IMR-90 (cell line): Measurements from ENCODE around the gene FAM20C. TPM values are rescaled to one million over a fixed set of nuclear protein-coding genes. Genes with fewer than 3 reads are reported as not detected.
A peak's percentile ranks its signal among the peaks of the same experiment; 100 is the strongest.

Source experiments
- ATAC-seq: fragments of 200-7000 bp; cut with Tn5 transposase; 2 replicates; pipeline ENCODE4 v1.9.1; 2020; ENCODE audit warnings: low read depth, mild to moderate bottlenecking, moderate library complexity
- BruUV-seq: library from RNA; stranded (reverse); fragments of 400-500 nt; replicated peaks from 2 replicates; lab custom pipeline; 2021; lab: Mats Ljungman, UMichigan
- CTCF ChIA-PET: fragments of 300-600 bp; formaldehyde crosslinking; extraction: SDS; loops from one replicate; lab custom pipeline; 2021; ENCODE audit warnings: antibody characterized with exemption; lab: Yijun Ruan, JAX
- POLR2A ChIA-PET: fragments of 300-600 bp; sonication (Branson Sonifier 250); formaldehyde crosslinking; loops from one replicate; lab custom pipeline; 2022; ENCODE audit warnings: antibody characterized with exemption; ENCODE audit not compliant: unreplicated experiment; lab: Charles Lee
- DNase-seq: peaks from one replicate; pipeline ENCODE4 v3.0.0; 2013
- H2AFZ ChIP-seq: replicated peaks from 2 replicates; pipeline ENCODE3; 2013; ENCODE audit warnings: low read length, mild to moderate bottlenecking; ENCODE audit not compliant: poor library complexity
- H2AK5ac ChIP-seq: 2 replicates; pipeline ENCODE4 v1.6.1; 2013; ENCODE audit warnings: low read depth, low read length, inconsistent platforms
- H2AK9ac ChIP-seq: replicated peaks from 2 replicates; pipeline ENCODE3; 2013; ENCODE audit warnings: mild to moderate bottlenecking, low read depth, low read length, moderate library complexity; ENCODE audit not compliant: poor library complexity
- H2BK120ac ChIP-seq: 2 replicates; pipeline ENCODE4 v1.6.1; 2013; ENCODE audit warnings: low read depth, low read length, inconsistent platforms
- H2BK15ac ChIP-seq: 3 replicates; pipeline ENCODE4 v1.6.1; 2013; ENCODE audit warnings: low read depth, low read length, inconsistent platforms
- H2BK20ac ChIP-seq: 2 replicates; pipeline ENCODE4 v1.6.1; 2013; ENCODE audit warnings: low read depth, mild to moderate bottlenecking, inconsistent platforms, low read length, moderate library complexity
- H2BK5ac ChIP-seq: 2 replicates; pipeline ENCODE4 v1.6.1; 2013; ENCODE audit warnings: mild to moderate bottlenecking, low read depth, low read length, inconsistent platforms; ENCODE audit not compliant: poor library complexity, severe bottlenecking
- H3K14ac ChIP-seq: replicated peaks from 2 replicates; pipeline ENCODE4 v1.6.1; 2013; ENCODE audit warnings: low read depth, low read length, inconsistent platforms
- H3K18ac ChIP-seq: 2 replicates; pipeline ENCODE4 v1.6.1; 2013; ENCODE audit warnings: low read depth, low read length, control low read depth
- H3K23ac ChIP-seq: 2 replicates; pipeline ENCODE4 v1.6.1; 2013; ENCODE audit warnings: low read depth, low read length, inconsistent platforms
- H3K27ac ChIP-seq: 2 replicates; pipeline ENCODE4 v1.5.1; 2013; ENCODE audit warnings: mild to moderate bottlenecking, control low read depth, low read length; ENCODE audit not compliant: insufficient read depth
- H3K27me3 ChIP-seq: 2 replicates; pipeline ENCODE4 v1.6.1; 2013; ENCODE audit warnings: low read length; ENCODE audit not compliant: control insufficient read depth, insufficient read depth
- H3K36me3 ChIP-seq: 2 replicates; pipeline ENCODE4 v1.6.1; 2013; ENCODE audit warnings: low read length, mixed read lengths; ENCODE audit not compliant: control insufficient read depth, insufficient read depth
- H3K4ac ChIP-seq: 2 replicates; pipeline ENCODE4 v1.6.1; 2013; ENCODE audit warnings: low read depth, low read length, inconsistent platforms
- H3K4me1 ChIP-seq: 2 replicates; pipeline ENCODE4 v1.6.1; 2013; ENCODE audit warnings: low read length, mixed read lengths; ENCODE audit not compliant: control insufficient read depth, insufficient read depth
- H3K4me2 ChIP-seq: 2 replicates; pipeline ENCODE4 v1.6.1; 2013; ENCODE audit warnings: low read depth, mild to moderate bottlenecking, control low read depth, low read length, moderate library complexity
- H3K4me3 ChIP-seq: 2 replicates; pipeline ENCODE4 v1.5.1; 2013; ENCODE audit warnings: low read depth, mild to moderate bottlenecking, control low read depth, low read length, moderate library complexity; ENCODE audit not compliant: insufficient read depth
- H3K56ac ChIP-seq: 2 replicates; pipeline ENCODE4 v1.6.1; 2013; ENCODE audit warnings: low read length, inconsistent platforms; ENCODE audit not compliant: insufficient read depth; ENCODE audit errors: extremely low read depth
- H3K79me1 ChIP-seq, 2 experiments: 2 replicates each; pipeline ENCODE4 v1.6.1; 2013; ENCODE audit warnings: low read length in 2 of 2, inconsistent platforms in 1 of 2, low read depth in 1 of 2
- H3K9ac ChIP-seq: 2 replicates; pipeline ENCODE4 v1.6.1; 2013; ENCODE audit warnings: low read depth, low read length, control low read depth
- H3K9me1 ChIP-seq: 2 replicates; pipeline ENCODE4 v1.6.1; 2013; ENCODE audit warnings: low read length, inconsistent platforms; ENCODE audit not compliant: insufficient read depth
- H3K9me3 ChIP-seq: 2 replicates; pipeline ENCODE4 v1.6.1; 2013; ENCODE audit warnings: low read length; ENCODE audit not compliant: control insufficient read depth, insufficient read depth
- H4K20me1 ChIP-seq: 2 replicates; pipeline ENCODE4 v1.6.1; 2013; ENCODE audit warnings: low read length, inconsistent platforms; ENCODE audit not compliant: insufficient read depth
- H4K5ac ChIP-seq: 2 replicates; pipeline ENCODE4 v1.6.1; 2013; ENCODE audit warnings: mild to moderate bottlenecking, low read depth, low read length, control low read depth
- H4K8ac ChIP-seq, 2 experiments: 2 replicates each; pipeline ENCODE4 v1.6.1; 2013; ENCODE audit warnings: low read depth in 2 of 2, low read length in 2 of 2, control low read depth in 1 of 2, inconsistent platforms in 1 of 2
- H4K91ac ChIP-seq: 2 replicates; pipeline ENCODE4 v1.6.1; 2013; ENCODE audit warnings: low read depth, low read length, inconsistent platforms; ENCODE audit not compliant: insufficient read depth
- BHLHE40 ChIP-seq: fragments of 150-350 bp; IDR thresholded peaks from 2 replicates; pipeline ENCODE4 v1.6.1; 2016; ENCODE audit warnings: mild to moderate bottlenecking, low read depth, low read length
- CTCF ChIP-seq: conservative IDR thresholded peaks from 2 replicates; pipeline ENCODE4 v1.5.1; 2012; ENCODE audit warnings: mild to moderate bottlenecking, low read depth, low read length, improper control_type of control experiment
- MXI1 ChIP-seq: IDR thresholded peaks from 2 replicates; pipeline ENCODE4 v1.6.1; 2012; ENCODE audit warnings: low read depth, mild to moderate bottlenecking, low read length, moderate library complexity, borderline replicate concordance
- NFE2L2 ChIP-seq: fragments of 150-350 bp; IDR thresholded peaks from 2 replicates; pipeline ENCODE4 v1.6.1; 2016; ENCODE audit warnings: low read depth, mild to moderate bottlenecking, low read length
- RAD21 ChIP-seq: IDR thresholded peaks from 2 replicates; pipeline ENCODE4 v1.6.1; 2012; ENCODE audit warnings: low read length, improper control_type of control experiment
- RCOR1 ChIP-seq: IDR thresholded peaks from 2 replicates; pipeline ENCODE4 v1.6.1; 2012; ENCODE audit warnings: mild to moderate bottlenecking, low read length, improper control_type of control experiment; ENCODE audit not compliant: insufficient replicate concordance
- WGBS, 2 experiments: methylation state at CpG; one replicate each; pipeline versions ENCODE4 v1.1.5 to v1.1.7; 2013; ENCODE audit warnings: missing lambda C conversion rate in 2 of 2; ENCODE audit not compliant: insufficient read length in 1 of 2; ENCODE audit errors: extremely low coverage in 2 of 2; 5-methylcytosine and 5-hydroxymethylcytosine counted together
- dilution Hi-C: fragments of 300-500 bp; cut with HindIII; formaldehyde crosslinking; loops from one replicate; pipeline ENCODE4 v1.14.3; 2018; ENCODE audit warnings: low sequenced_read_pairs; ENCODE audit not compliant: unreplicated experiment
- in situ Hi-C: fragments of 300-500 bp; cut with MboI; formaldehyde crosslinking; loops from 3 replicates; pipeline ENCODE4 v1.14.3; 2019; ENCODE audit warnings: low sequenced_read_pairs, inconsistent platforms, mixed read lengths
- intact Hi-C: fragments of 100-400 bp; cut with micrococcal nuclease; formaldehyde crosslinking; loops from 2 replicates; pipeline ENCODE4 v1.10.0; 2022
- polyA plus RNA-seq, 3 experiments: library from polyadenylated mRNA; depleted of rRNA; stranded (reverse); fragments of >200 nt; gene quantifications; 2 replicates each; pipeline ENCODE4 v1.2.3, GENCODE V29; 2012; ENCODE audit warnings: low replicate concordance in 1 of 3
- total RNA-seq: library from RNA; depleted of rRNA; stranded (reverse); fragments of >200 nt; gene quantifications from 2 replicates; pipeline ENCODE4 v1.2.3, GENCODE V29; 2012

FAM20C gene
- total and polyA plus RNA-seq, 2 of the 4 experiments (the other 2 are of a cell fraction) = 7.7 to 36.6 TPM

- ChIA-PET CTCF (no interaction called here), POLR2A (no interaction called here)
- peak overlapping the region; percentile 74 for H3K27ac ChIP-seq
Measured at GRCh38 chr7:226281-226895, 34.0 kb downstream of the FAM20C start.

More at GRCh38 chr7:226281-226895, 34.0 kb downstream of the FAM20C start:
- H2AK5ac ChIP-seq = peak overlapping the region; percentile 91
- peak overlapping the region; percentile 59 for H2AFZ ChIP-seq
- DNase-seq (peak; percentile 72), ATAC-seq (peak; percentile 22; the same call in 1 of the 2 replicates)
- no peaks in the 10 kb centered on the region for H3K9me3 ChIP-seq
- H3K14ac ChIP-seq = peak overlapping the region; percentile 90
- peak overlapping the region; percentile 86 for H2BK120ac ChIP-seq
- in situ Hi-C loops (no loop called here), dilution Hi-C loops (no loop called here), intact Hi-C loops (no loop called here)
- peak overlapping the region; percentile 23; the same call in 1 of the 2 replicates for H3K23ac ChIP-seq
- peak overlapping the region; percentile 95 for H2AK9ac ChIP-seq
- H3K9ac ChIP-seq = no peak overlapping the region; the same call in 1 of the 2 replicates
- H3K9me1 ChIP-seq = peaks cover 30% of the 10 kb centered on the region
- no peak overlapping the region for H3K56ac ChIP-seq
- H2BK5ac ChIP-seq = peak overlapping the region; percentile 77
- peak overlapping the region; percentile 83 for H3K18ac ChIP-seq
- peak overlapping the region; percentile 69 to 81; a peak in 2 of 4 replicates for H4K8ac ChIP-seq
- WGBS, 2 experiments = 82% methylated on average over 18 of the region's 23 CpGs; no CpG with 5 or more reads in 1 of the 2 experiments
- peaks cover 26 to 62% of the 10 kb centered on the region in 2 experiments; a peak in 3 of 4 replicates for H3K79me1 ChIP-seq
- H3K4me3 ChIP-seq = no peak overlapping the region
- no peaks in the 10 kb centered on the region for H3K27me3 ChIP-seq
- no TSS peak for BruUV-seq
- peak overlapping the region; percentile 44; the same call in 1 of the 3 replicates for H2BK15ac ChIP-seq
- peaks cover 52% of the 10 kb centered on the region for H3K4me1 ChIP-seq
- H4K91ac ChIP-seq = peak overlapping the region; percentile 88
- H2BK20ac ChIP-seq = peak overlapping the region; percentile 75
- peaks cover 29% of the 10 kb centered on the region for H3K36me3 ChIP-seq
- peak overlapping the region; percentile 87 for H3K4ac ChIP-seq
- no peak overlapping the region for H3K4me2 ChIP-seq
- TF ChIP-seq MXI1 (0 out of 2 replicates have a peak, but pooled peaks have one; percentile 39), NFE2L2 (no peak), RCOR1 (no peak), CTCF (no peak), BHLHE40 (peak; percentile 18; the same call in 1 of the 2 replicates), RAD21 (no peak)
- H4K20me1 ChIP-seq = peaks cover 16% of the 10 kb centered on the region
- H4K5ac ChIP-seq = peak overlapping the region; percentile 50
